A673 (cell line): Measurements from ENCODE around the gene GAS7. TPM values are rescaled to one million over a fixed set of nuclear protein-coding genes. Genes with fewer than 3 reads are reported as not detected.

Source experiments
- BruUV-seq: library from RNA; stranded (reverse); fragments of 400-500 nt; replicated peaks from 2 replicates; lab custom pipeline; 2021; lab: Mats Ljungman, UMichigan
- CTCF ChIA-PET: fragments of 300-600 bp; sonication (Branson Sonifier 250); formaldehyde crosslinking; loops from one replicate; lab custom pipeline; 2022; ENCODE audit warnings: antibody characterized with exemption; lab: Charles Lee
- POLR2A ChIA-PET: fragments of 300-600 bp; sonication (Branson Sonifier 250); formaldehyde crosslinking; loops from one replicate; lab custom pipeline; 2022; ENCODE audit warnings: antibody characterized with exemption; ENCODE audit not compliant: low non-redundant PET; lab: Charles Lee
- DNase-seq: peaks from one replicate; pipeline ENCODE4 v3.0.0-alpha.2; 2015; ENCODE audit warnings: low spot score
- H3K27ac ChIP-seq: fragments of 200-600 bp; sonication (generic); 2 replicates; pipeline ENCODE4 v1.5.1; 2016; ENCODE audit warnings: mixed run types, low read depth, mild to moderate bottlenecking, mixed read lengths, antibody characterized with exemption, low read length; ENCODE audit not compliant: poor library complexity, severe bottlenecking
- H3K27me3 ChIP-seq: fragments of 200-600 bp; sonication (generic); replicated peaks from 2 replicates; pipeline ENCODE4 v1.6.1; 2017; ENCODE audit warnings: mixed run types, low read depth, mild to moderate bottlenecking, mixed read lengths, antibody characterized with exemption, low read length; ENCODE audit not compliant: insufficient read depth, poor library complexity
- H3K36me3 ChIP-seq: fragments of 200-600 bp; sonication (generic); 2 replicates; pipeline ENCODE4 v1.6.1; 2016; ENCODE audit warnings: mixed run types, mild to moderate bottlenecking, mixed read lengths, antibody characterized with exemption, low read length; ENCODE audit not compliant: insufficient read depth, poor library complexity, severe bottlenecking
- H3K4me1 ChIP-seq: fragments of 200-600 bp; sonication (generic); 2 replicates; pipeline ENCODE4 v1.6.1; 2017; ENCODE audit warnings: mixed run types, mild to moderate bottlenecking, mixed read lengths, antibody characterized with exemption, low read length; ENCODE audit not compliant: insufficient read depth, poor library complexity, severe bottlenecking
- H3K4me3 ChIP-seq: fragments of 200-600 bp; sonication (generic); 2 replicates; pipeline ENCODE4 v1.5.1; 2016; ENCODE audit warnings: low read depth, mixed run types, mild to moderate bottlenecking, mixed read lengths, low read length; ENCODE audit not compliant: poor library complexity, severe bottlenecking
- H3K9me3 ChIP-seq: fragments of 200-600 bp; sonication (generic); 2 replicates; pipeline ENCODE4 v1.6.1; 2016; ENCODE audit warnings: mixed run types, low read depth, mild to moderate bottlenecking, mixed read lengths, antibody characterized with exemption, low read length; ENCODE audit not compliant: poor library complexity, severe bottlenecking
- CTCF ChIP-seq: fragments of 300-800, 200-600 bp; sonication (generic); conservative IDR thresholded peaks from 2 replicates; pipeline ENCODE4 v1.5.1; 2017; ENCODE audit warnings: low read depth, mild to moderate bottlenecking, antibody characterized with exemption, low read length, moderate library complexity, mixed read lengths
- EZH2 ChIP-seq: fragments of 200-600 bp; sonication (generic); IDR thresholded peaks from 2 replicates; pipeline ENCODE4 v1.6.1; 2017; ENCODE audit warnings: borderline replicate concordance, low read depth, mild to moderate bottlenecking, mixed read lengths, antibody characterized with exemption, low read length; ENCODE audit not compliant: poor library complexity, severe bottlenecking
- intact Hi-C: fragments of 100-400 bp; cut with micrococcal nuclease; formaldehyde crosslinking; loops from one replicate; pipeline ENCODE4 v1.10.0; 2022; ENCODE audit not compliant: unreplicated experiment
- total RNA-seq: library from RNA; stranded (reverse); gene quantifications from 2 replicates; pipeline ENCODE4 v1.2.3, GENCODE V29; 2021

Gene GAS7
- total RNA-seq, 1 experiment from 2014 or later, result 2.3 TPM

GRCh38 chr17:9899280-9900043 lies 298.9 kb downstream of the GAS7 start:
- Histone ChIP-seq H3K36me3 (no peaks in the 10 kb centered on the region), H3K9me3 (no peaks in the 10 kb centered on the region), H3K4me3 (no peak overlapping the region), H3K4me1 (no peaks in the 10 kb centered on the region), H3K27ac (no peak overlapping the region), H3K27me3 (peaks cover 69% of the 10 kb centered on the region)
- intact Hi-C loops, result loop anchor here (10.0 kb wide), 1 partner anchor 175 kb away; no protein-coding TSS in a partner anchor
- TF ChIP-seq EZH2 (no peak), CTCF (no peak)
- BruUV-seq, result no TSS peak
- ChIA-PET POLR2A (no interaction called here), CTCF (no interaction called here)
- no peak for DNase-seq

- Histone ChIP-seq H3K4me3 (no peak overlapping the region), H3K9me3 (no peaks in the 10 kb centered on the region), H3K36me3 (no peaks in the 10 kb centered on the region), H3K27ac (no peak overlapping the region), H3K27me3 (peaks cover 71% of the 10 kb centered on the region), H3K4me1 (no peaks in the 10 kb centered on the region)
- ChIA-PET CTCF (no interaction called here), POLR2A (no interaction called here)
- TF ChIP-seq EZH2 (no peak), CTCF (no peak)
- intact Hi-C loops, result loop anchor here (10.0 kb wide), 1 partner anchor 174 kb away; no protein-coding TSS in a partner anchor
- DNase-seq, result no peak
- BruUV-seq, result no TSS peak
Observed at GRCh38 chr17:9898812-9899211, 299.6 kb downstream of the GAS7 start.

GRCh38 chr17:9897372-9897968 lies 300.9 kb downstream of the GAS7 start:
- peaks cover 62% of the 10 kb centered on the region for H3K27me3 ChIP-seq
- no peaks in the 10 kb centered on the region for H3K4me1 ChIP-seq
- intact Hi-C loops, result loop anchor here (10.0 kb wide), 1 partner anchor 173 kb away; no protein-coding TSS in a partner anchor
- no peak for DNase-seq
- H3K9me3 ChIP-seq, result no peaks in the 10 kb centered on the region
- ChIA-PET POLR2A (no interaction called here), CTCF (no interaction called here)
- no peak for TF ChIP-seq EZH2
- no peak for TF ChIP-seq CTCF
- BruUV-seq, result no TSS peak
- no peak overlapping the region for H3K27ac ChIP-seq
- H3K36me3 ChIP-seq, result no peaks in the 10 kb centered on the region
- H3K4me3 ChIP-seq, result no peak overlapping the region
